Occipital lobe (tissue), 2 donors: ENCODE results near the gene TBC1D1. TPM values are rescaled to one million over a fixed set of nuclear protein-coding genes. Genes with fewer than 3 reads are reported as not detected.

Experiments
- DNase-seq: peaks from one replicate; lab custom pipeline; 2025; lab: John Stamatoyannopoulos, UW
- total RNA-seq: library from RNA; depleted of rRNA; stranded (reverse); fragments of >200 nt; gene quantifications from one replicate; pipeline ENCODE4 v1.2.3, GENCODE V29; 2014

Gene TBC1D1
- total RNA-seq, 1 donor from 2014 or later = 57.2 TPM

- DNase-seq = no peak
Measured at GRCh38 chr4:37885496-37885895, 5.4 kb upstream of the TBC1D1 start.

DNA sequence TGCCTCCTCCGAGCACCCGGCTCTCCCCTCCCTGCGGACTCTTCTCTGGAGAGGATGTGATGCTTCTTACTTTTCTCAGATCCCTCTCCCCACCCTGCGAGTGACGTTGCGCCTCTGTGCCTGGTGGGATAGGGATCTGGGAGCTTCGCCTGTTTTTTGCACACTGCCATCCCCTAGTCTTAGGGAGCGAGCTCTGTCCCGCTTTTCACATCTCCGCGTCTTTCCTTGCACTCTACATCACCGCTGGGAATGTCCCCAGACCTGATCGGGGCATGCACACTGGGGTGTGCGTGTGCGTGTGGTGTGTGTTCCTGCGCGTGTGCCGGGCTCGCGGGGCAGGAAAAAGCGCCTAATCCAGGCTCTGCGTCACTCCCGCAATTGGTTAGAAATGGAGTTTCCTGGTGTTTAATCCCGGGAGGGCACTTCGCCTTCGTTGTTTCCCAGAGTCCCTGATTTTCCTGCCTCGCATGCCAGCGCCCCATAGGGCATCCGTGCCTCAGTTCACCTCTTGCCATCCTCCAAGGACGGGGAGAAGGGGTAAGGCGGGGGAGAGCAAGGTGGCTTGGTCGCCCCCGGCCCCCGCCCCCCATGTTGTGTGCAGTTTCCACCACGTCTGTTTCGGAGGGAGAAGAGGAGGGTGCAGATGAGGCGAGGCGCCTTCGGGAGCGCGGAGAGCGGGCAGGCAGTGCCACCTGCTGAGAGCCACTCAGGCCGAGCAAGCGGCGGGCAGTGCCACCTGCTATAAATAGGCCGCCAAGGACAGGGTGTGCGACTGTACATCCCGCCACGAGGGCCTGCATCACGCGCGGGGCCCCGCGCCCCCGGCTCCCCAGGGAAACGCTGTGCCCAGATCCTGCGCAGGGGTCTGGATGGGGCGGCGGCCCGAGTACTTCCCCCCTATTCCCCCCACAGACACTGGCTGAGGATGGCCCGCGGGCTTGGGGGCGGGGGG is 759 bp upstream of the TBC1D1 start:
- DNase-seq = peak; percentile 65

DNA sequence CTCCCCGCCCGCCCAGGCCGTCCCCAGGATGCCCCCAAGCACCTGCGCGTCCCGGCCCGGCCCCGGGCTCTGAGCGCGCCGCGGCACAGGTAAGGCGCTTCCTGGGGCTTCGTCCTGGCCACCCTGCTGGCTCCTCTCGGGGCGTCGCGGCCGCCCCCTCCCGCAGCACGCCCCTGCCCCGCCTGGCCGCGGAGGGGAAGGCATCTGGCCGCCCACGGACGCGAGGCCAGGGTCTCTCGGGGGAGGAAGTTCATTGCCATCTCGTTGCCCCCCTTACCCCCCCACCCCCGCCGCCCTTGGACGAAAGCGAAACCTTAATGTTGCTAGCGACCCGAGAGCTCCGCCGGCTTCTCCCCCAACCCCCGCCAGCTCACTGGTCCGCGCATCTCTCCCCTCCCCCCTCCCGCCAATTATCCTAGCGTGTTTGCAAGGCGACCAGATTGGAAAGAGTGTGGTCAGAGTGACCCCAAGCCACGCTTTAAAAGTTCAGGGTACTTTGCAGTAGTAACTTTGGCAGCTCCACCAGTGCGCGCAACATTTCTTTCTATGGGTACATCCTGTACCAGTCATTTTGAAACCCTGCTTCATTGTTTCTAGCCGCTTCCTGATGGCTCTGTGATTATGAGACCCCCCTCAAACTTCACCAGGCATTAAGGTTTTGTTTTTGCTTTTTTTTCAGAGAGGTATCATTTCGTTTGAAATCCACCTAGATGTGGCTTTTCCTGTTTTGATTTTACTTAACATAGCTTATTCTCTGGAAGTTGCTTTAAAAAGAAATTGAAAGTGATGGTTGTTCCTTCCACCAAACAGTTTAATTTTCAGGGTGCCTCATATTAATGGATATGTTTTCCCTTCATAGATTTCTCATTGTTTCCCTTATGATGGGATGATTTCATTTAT is 626 bp downstream of the TBC1D1 start:
- DNase-seq = peak; percentile 11

- DNase-seq = no peak
Measured at GRCh38 chr4:37892641-37893040, 1.8 kb downstream of the TBC1D1 start.

DNA sequence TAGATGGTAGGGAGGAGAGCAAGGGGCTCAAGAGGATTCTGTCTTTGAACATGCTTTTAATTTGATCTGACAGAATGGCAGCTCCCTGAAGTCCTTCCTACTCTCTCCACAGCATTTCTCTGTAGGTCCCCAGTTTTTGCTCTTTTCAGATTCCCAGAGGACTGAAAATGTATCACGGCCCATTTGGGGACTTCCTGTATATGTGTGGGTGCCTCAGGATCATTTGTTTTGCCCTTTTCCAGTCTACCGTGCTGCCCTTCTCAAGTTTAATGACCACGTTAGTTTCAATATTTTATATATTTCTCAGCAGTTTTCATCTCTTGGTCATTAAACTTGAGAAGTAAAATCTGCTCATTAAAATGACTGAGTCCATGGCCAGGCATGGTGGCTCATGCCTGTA is 2.3 kb downstream of the TBC1D1 start:
- no peak for DNase-seq

DNA sequence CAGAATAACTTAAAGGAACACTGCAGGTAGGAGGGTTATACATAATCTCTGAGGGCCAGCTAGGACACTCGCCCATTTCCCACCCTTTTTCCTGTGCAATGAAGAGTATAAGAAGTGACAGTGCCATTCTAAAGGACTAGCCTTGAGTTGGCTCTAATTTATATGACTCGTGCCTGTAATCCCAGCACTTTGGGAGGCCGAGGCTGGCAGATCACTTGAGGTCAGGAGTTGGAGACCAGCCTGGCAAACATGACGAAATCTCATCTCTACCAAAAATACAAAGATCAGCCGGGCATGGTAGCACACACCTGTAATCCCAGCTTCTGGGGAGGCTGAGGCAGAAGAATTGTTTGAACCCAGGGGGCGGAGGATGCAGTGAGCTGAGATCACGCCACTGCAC is 4.4 kb downstream of the TBC1D1 start:
- no peak for DNase-seq

- no peak for DNase-seq
Measured at GRCh38 chr4:37896206-37896860, 5.4 kb downstream of the TBC1D1 start.

- no peak for DNase-seq
Measured at GRCh38 chr4:37902212-37902611, 11.3 kb downstream of the TBC1D1 start.

DNA sequence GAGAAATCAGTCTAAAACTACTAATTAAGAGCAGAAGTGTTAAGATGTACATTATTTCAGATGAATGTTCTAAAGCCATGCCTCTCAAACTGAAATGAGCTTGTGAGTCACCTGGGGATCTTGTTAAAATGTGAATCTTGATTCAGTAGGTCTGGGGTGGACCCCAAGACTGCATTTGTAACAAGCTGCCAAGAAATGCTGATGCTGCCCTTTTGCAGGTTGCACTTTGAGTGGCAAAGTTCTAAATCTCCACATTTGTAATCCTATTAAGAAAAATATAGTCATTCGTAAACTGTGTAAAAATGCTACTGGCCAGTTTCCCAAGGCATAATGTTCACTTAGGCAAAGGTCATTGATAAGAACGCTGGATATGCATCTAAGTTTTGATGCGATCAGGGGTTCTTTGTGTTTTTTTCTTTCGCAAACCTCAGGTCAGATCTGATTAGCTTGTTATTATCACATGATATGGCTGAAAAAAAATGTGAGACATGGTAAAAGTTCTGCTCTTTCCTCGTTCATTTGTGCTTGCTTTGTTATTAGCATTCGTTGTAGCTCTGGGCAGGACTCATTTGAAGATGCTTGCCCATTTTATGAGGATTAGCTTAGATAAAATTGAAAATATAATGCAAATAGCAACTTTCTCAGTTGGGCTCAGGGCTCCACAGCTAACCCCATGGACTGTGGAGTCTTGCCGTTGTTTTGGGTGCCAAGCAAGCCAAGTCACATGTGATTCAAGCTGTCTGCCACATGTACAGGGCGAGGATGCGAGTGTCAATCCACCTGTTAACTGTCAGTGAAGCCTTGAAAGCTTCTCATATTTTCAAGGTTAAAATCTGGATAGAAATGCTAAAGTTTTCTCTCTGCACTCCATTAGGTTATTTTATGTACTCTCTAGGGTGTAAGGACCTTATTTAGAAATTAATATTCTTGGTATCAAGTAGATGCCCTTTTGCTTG is 12.1 kb downstream of the TBC1D1 start:
- DNase-seq = no peak

GRCh38 chr4:37903901-37904300 is 13.0 kb downstream of the TBC1D1 start:
- DNase-seq = no peak

GRCh38 chr4:37904824-37905223 is 13.9 kb downstream of the TBC1D1 start:
- DNase-seq = no peak

- DNase-seq = no peak
Measured at GRCh38 chr4:37905533-37906169, 14.8 kb downstream of the TBC1D1 start.

GRCh38 chr4:37908488-37909331 is 17.8 kb downstream of the TBC1D1 start:
- no peak for DNase-seq

DNA sequence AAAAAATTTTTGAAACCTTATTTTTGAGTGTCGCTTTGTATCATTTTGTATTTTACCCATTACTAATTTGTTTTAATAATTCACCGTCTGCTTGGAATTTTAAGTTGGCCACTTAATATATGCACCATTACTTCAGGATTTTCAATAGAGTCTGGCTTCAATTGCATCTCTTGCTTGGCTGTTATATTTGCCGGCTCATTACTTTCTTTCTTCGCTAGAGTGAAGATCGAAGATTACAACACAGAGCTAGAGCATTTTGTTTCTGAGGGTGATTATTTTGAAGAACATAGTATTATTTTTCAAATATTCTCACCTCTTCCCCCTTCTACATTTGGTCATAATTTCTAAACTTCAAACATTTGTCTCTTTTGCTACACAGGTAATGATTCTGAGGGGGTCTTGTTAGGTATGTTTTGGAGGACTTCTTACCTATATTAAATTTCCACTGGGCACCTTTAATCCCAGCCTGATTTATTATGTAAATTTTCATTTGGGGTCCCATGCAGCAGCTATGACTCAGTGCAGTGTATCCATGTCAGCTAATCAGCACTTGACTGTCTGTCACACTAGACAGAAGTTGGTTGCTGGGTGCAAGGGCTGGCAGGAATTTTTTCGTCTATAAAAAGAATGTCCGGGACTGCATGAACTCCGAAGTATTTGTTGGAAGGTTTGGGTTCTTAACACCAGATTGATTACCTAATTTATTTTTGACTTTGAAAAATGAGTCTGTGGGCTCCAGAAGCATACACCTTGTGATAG is 18.6 kb downstream of the TBC1D1 start:
- DNase-seq = no peak

DNA sequence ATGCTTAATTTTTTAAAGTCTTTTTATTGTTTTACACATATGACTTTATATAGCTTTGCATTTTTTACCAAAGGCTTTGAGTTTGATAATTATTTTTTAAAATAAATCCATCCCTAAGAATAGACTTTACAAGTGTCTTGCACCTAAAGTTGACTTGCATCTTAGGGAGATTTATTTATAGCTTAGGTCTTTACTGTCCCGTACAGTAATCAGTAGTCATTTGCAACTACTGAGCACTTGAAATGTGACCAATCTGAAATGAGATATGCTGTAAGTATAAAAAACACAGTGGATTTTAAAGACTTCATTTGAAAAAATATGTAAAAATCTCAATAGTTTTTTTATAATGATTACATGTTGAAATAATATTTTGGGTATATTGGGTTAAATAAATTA is 19.2 kb downstream of the TBC1D1 start:
- DNase-seq = no peak

GRCh38 chr4:37914539-37914938 is 23.7 kb downstream of the TBC1D1 start:
- DNase-seq = no peak

DNA sequence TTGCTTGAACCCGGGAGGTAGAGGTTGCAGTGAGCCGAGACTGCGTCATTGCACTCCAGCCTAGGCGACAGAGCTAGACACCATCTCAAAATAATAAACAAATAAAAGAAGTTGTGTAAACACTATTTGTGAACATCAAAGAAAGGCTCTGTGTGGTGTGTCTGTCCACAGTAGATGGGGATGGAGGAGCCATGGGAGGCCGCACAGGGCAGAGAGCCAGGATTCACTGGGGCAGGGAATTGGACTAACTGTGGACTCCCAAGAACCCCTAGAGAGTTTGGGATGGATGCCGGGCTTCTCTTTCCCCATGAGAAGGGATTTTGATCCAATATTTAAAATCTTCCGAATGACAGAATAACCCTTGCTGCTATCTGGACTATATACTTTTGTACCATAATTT is 26.5 kb downstream of the TBC1D1 start:
- no peak for DNase-seq

DNA sequence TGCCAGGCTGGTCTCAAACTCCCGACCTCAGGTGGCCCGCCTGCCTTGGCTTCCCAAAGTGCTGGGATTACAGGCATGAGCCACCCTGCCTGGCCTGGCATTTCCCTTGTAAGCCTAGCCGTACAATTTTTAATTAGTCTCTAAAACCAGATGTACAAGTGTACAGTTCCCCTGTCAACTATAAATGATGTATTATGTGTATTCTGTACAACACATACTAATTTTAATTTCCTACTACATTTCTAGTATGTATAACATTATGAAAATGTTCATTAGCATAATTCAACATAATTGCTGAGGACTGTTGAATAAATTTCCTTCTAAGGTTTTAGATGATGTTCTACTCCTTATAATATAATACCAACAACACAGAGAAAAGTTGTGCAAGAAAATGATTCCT is 27.8 kb downstream of the TBC1D1 start:
- DNase-seq = no peak
